Lung (tissue), 12 donors: ENCODE measurements around the gene CDKN1A. TPM values are rescaled to one million over a fixed set of nuclear protein-coding genes. Genes with fewer than 3 reads are reported as not detected.

ENCODE experiments used
- ATAC-seq: fragments of 200-7000 bp; cut with Tn5 transposase; one replicate; pipeline ENCODE4 v1.9.1; 2020; ENCODE audit warnings: moderate number of reproducible peaks; ENCODE audit not compliant: insufficient read depth, low FRiP score
- DNase-seq, 3 donors: peaks; one replicate each; pipeline ENCODE4 v3.0.0-alpha.2; 2013 to 2017
- H3K27ac ChIP-seq, 2 donors: one replicate each; pipeline ENCODE4 v1.5.1; 2013; ENCODE audit warnings: mild to moderate bottlenecking in 2 of 2, moderate library complexity in 2 of 2, control low read depth in 1 of 2, inconsistent platforms in 1 of 2, low read depth in 1 of 2, low read length in 1 of 2
- H3K27me3 ChIP-seq, 3 donors: one replicate each; pipeline ENCODE4 v1.5.1; 2013; ENCODE audit warnings: low read length in 2 of 3; ENCODE audit not compliant: control insufficient read depth in 3 of 3, insufficient read depth in 3 of 3
- H3K36me3 ChIP-seq, 4 donors: one replicate each; pipeline ENCODE4 v1.5.1; 2013; ENCODE audit warnings: low read length in 4 of 4, mild to moderate bottlenecking in 1 of 4, moderate library complexity in 1 of 4; ENCODE audit not compliant: control insufficient read depth in 4 of 4, insufficient read depth in 4 of 4
- H3K4me1 ChIP-seq, 5 donors: one replicate each; pipeline ENCODE4 v1.5.1; 2013; ENCODE audit warnings: low read length in 5 of 5, mild to moderate bottlenecking in 2 of 5, moderate library complexity in 1 of 5; ENCODE audit not compliant: control insufficient read depth in 5 of 5, insufficient read depth in 5 of 5
- H3K4me3 ChIP-seq: one replicate; pipeline ENCODE4 v1.5.1; 2013; ENCODE audit warnings: mild to moderate bottlenecking, control low read depth, moderate library complexity
- H3K9ac ChIP-seq, 2 donors: one replicate each; pipeline ENCODE4 v1.5.1; 2013; ENCODE audit warnings: low read length in 2 of 2, control low read depth in 1 of 2; ENCODE audit not compliant: insufficient read depth in 1 of 2
- H3K9me3 ChIP-seq, 4 donors: one replicate each; pipeline ENCODE4 v1.5.1; 2013; ENCODE audit warnings: low read length in 3 of 4, mild to moderate bottlenecking in 1 of 4, moderate library complexity in 1 of 4; ENCODE audit not compliant: control insufficient read depth in 4 of 4, insufficient read depth in 3 of 4
- WGBS, 2 donors: extraction: QIAGEN DNeasy Blood & Tissue Kit; methylation state at CpG; one replicate each; pipeline ENCODE4 v1.1.7; 2013; 5-methylcytosine and 5-hydroxymethylcytosine counted together
- polyA plus RNA-seq, 2 donors: library from polyadenylated mRNA; stranded (reverse); fragments of 200-250 nt; gene quantifications; one replicate each; pipeline ENCODE4 v1.2.1, GENCODE V29; 2013
- total RNA-seq, 2 donors: library from RNA; depleted of rRNA in 1 of 2; stranded (reverse); fragments of >200 nt in 1 of 2; gene quantifications; one replicate each; pipeline ENCODE4 v1.2.1, GENCODE V29; 2014 to 2021
- TF ChIP-seq, protein P1 (sequence below): IDR thresholded peaks from 2 replicates; pipeline ENCODE4 v1.5.1; 2012; ENCODE audit warnings: mild to moderate bottlenecking; ENCODE audit errors: control extremely low read depth, extremely low read depth
- donor health status: control.
- donor health status: control.
- donor health status: Bipolar disorder and iron deficiency.
- donor health status: healthy.
- donor health status: DM: yes; HTN: yes; CAD: no.

CDKN1A gene
- total and polyA plus RNA-seq, 4 donors: 35.3 to 183 (median 66.2) TPM

DNA sequence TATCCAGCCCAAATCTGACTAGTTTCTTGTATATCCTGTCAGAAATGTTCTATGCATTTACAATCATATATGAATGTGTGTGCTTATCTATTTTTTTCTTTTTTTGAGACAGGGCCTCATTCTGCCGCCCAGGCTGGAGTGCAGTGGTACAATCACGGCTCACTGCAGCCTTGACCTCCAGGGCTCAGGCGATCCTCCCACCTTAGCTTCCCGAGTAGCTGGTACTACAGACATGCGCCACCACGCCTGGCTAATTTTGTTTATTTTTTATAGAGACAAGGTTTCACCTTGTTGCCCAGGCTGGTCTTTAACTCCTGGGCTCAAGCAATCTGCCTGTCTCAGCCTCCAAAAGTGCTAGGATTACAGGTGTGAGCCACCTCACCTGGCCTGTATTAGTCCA lies 16.1 kb downstream of the CDKN1A start:
- no peak overlapping the region for H3K27ac ChIP-seq
- no peaks in the 10 kb centered on the region for H3K27me3 ChIP-seq
- H3K4me1 ChIP-seq: peaks cover 0 to 5% (median 0%) of the 10 kb centered on the region in 5 donors
- H3K9ac ChIP-seq: no peak overlapping the region
- WGBS, 2 donors: 95% methylated on average over 6 of the region's 6 CpGs
- TF ChIP-seq, protein P1, sequence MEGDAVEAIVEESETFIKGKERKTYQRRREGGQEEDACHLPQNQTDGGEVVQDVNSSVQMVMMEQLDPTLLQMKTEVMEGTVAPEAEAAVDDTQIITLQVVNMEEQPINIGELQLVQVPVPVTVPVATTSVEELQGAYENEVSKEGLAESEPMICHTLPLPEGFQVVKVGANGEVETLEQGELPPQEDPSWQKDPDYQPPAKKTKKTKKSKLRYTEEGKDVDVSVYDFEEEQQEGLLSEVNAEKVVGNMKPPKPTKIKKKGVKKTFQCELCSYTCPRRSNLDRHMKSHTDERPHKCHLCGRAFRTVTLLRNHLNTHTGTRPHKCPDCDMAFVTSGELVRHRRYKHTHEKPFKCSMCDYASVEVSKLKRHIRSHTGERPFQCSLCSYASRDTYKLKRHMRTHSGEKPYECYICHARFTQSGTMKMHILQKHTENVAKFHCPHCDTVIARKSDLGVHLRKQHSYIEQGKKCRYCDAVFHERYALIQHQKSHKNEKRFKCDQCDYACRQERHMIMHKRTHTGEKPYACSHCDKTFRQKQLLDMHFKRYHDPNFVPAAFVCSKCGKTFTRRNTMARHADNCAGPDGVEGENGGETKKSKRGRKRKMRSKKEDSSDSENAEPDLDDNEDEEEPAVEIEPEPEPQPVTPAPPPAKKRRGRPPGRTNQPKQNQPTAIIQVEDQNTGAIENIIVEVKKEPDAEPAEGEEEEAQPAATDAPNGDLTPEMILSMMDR: no peak
- ATAC-seq: no peak
- H3K36me3 ChIP-seq: no peaks in the 10 kb centered on the region
- no peak overlapping the region for H3K4me3 ChIP-seq
- no peaks in the 10 kb centered on the region for H3K9me3 ChIP-seq
- DNase-seq: no peak

DNA sequence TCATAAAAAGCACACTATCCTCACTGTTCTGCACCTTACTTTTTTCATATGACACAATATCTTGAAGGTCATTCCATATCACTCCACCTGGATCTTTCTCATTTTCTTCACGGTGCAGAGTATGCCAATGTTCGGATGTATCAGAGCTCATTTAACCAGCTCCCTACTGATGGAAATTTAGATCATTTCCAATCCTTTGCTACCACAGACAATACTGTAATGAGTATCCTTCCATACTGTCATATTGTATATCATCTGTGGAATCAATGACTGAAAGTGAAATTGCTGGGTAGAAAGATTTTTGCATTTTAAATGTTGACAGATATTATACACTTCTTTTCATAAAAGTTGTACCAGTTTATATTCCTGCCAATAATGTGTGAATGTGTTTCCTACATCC lies 16.9 kb downstream of the CDKN1A start:
- ATAC-seq: no peak

GRCh38 chr6:36697481-36697903 lies 19.0 kb downstream of the CDKN1A start, which contains the start of gene RAB44:
Gene RAB44 (plus strand): TSS chr6:36697826. CDS start chr6:36704236, 6,410 bp downstream.
- WGBS, 2 donors: 44 to 68% methylated on average over 7 of the region's 7 CpGs
- Histone ChIP-seq H3K4me3 (no peak within 1 kb of the TSS), H3K27ac (no peak within 1 kb of the TSS), H3K9me3 (no peaks in the 10 kb centered on the region), H3K27me3 (no peaks in the 10 kb centered on the region), H3K9ac (no peak within 1 kb of the TSS), H3K4me1 (no peaks in the 10 kb centered on the region), H3K36me3 (no peaks in the 10 kb centered on the region)
- no peak for DNase-seq
- no peak for ATAC-seq
- TF ChIP-seq, protein P1: no peak

More for the DNA sequence above, 16.9 kb downstream of the CDKN1A start:
- Histone ChIP-seq H3K27ac (no peak overlapping the region), H3K36me3 (no peaks in the 10 kb centered on the region), H3K4me3 (no peak overlapping the region), H3K9ac (no peak overlapping the region), H3K4me1 (peaks cover 0 to 5% (median 0%) of the 10 kb centered on the region in 5 donors), H3K27me3 (no peaks in the 10 kb centered on the region), H3K9me3 (no peaks in the 10 kb centered on the region)
- TF ChIP-seq, protein P1: no peak
- WGBS, 2 donors: 82 to 90% methylated on average over 2 of the region's 2 CpGs
- DNase-seq: no peak

DNA sequence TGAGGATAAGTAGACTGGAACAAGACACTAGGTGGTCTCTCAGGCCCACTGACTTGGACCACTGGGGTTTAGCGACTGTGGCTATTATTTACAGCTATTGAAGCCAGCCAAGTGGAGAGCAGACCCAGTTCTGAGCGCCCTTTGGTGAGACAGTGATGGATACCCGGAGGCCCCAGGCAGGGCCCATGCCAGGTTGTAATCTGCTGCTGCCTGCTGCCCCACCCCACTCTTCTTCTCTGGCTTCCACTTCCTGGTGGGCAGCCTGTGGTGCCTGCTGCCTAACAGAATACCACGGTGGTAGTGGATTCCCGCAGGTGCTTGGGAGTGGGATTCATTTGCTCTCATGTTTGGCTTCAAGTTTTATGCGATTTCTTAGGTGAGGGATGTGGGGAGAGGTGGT lies 19.7 kb downstream of the CDKN1A start:
- Histone ChIP-seq H3K4me1 (no peaks in the 10 kb centered on the region), H3K9ac (no peak overlapping the region), H3K27ac (no peak overlapping the region), H3K36me3 (no peaks in the 10 kb centered on the region), H3K9me3 (no peaks in the 10 kb centered on the region), H3K27me3 (no peaks in the 10 kb centered on the region), H3K4me3 (no peak overlapping the region)
- DNase-seq (no peak), ATAC-seq (no peak)
- TF ChIP-seq, protein P1: no peak
- 59 to 81% methylated on average over 6 of the region's 6 CpGs for WGBS, 2 donors
